HCT116 (cell line): ENCODE data around the gene NECAP2. TPM values are rescaled to one million over a fixed set of nuclear protein-coding genes. Genes with fewer than 3 reads are reported as not detected.

ENCODE experiments used
- total RNA-seq: library from RNA; stranded (reverse); gene quantifications from one replicate; pipeline ENCODE4 v1.2.1, GENCODE V29; 2021; ENCODE audit not compliant: unreplicated experiment

The NECAP2 gene
- total RNA-seq, 1 experiment from 2014 or later, result 35.5 TPM

Other genes starting within 250 kb of the NECAP2 start
- 59.7 TPM for gene ARHGEF19, start 228.1 kb upstream of the NECAP2 start, total RNA-seq
- 8.1 TPM for gene CPLANE2, start 203.5 kb upstream of the NECAP2 start, total RNA-seq
- 20.6 TPM for gene FBXO42, start 88.2 kb upstream of the NECAP2 start, total RNA-seq
- 141 TPM for gene SZRD1, start 73.5 kb upstream of the NECAP2 start, total RNA-seq
- gene SPATA21, start 3.3 kb upstream of the NECAP2 start, total RNA-seq, result not detected
- gene RNU1-1, start 73.6 kb downstream of the NECAP2 start, total RNA-seq, result 1,685 TPM
- 46.0 TPM for gene NBPF1, start 172.8 kb downstream of the NECAP2 start, total RNA-seq
- 1,685 TPM for gene RNU1-3, start 226.2 kb downstream of the NECAP2 start, total RNA-seq